Brain microvascular endothelial cell (primary cell): ENCODE measurements around the gene TRAM2.

Experiments used
- DNase-seq: peaks from one replicate; pipeline ENCODE4 v3.0.0-alpha.2; 2020
- H3K27ac ChIP-seq: fragments of 250-450 bp; sonication (Bioruptor Pico); 2 replicates; pipeline ENCODE4 v1.5.1; 2020; ENCODE audit warnings: mild to moderate bottlenecking, moderate library complexity
- H3K27me3 ChIP-seq: fragments of 250-450 bp; sonication (Bioruptor Pico); replicated peaks from 2 replicates; pipeline ENCODE4 v1.5.1; 2020; ENCODE audit warnings: mild to moderate bottlenecking
- H3K36me3 ChIP-seq: fragments of 250-450 bp; sonication (Bioruptor Pico); replicated peaks from 2 replicates; pipeline ENCODE4 v1.5.1; 2020; ENCODE audit warnings: mild to moderate bottlenecking
- H3K4me3 ChIP-seq: 2 replicates; pipeline ENCODE4 v1.5.1; 2011; ENCODE audit warnings: low read depth, mild to moderate bottlenecking, control low read depth, low read length, moderate library complexity
- in situ Hi-C: cut with HindIII; loops from 2 replicates; pipeline ENCODE4 v1.10.0; 2017; ENCODE audit warnings: low sequenced_read_pairs, low pct_ligation_motif_present
- TF ChIP-seq, protein P1 (sequence below): IDR thresholded peaks from 2 replicates; pipeline ENCODE4 v1.5.1; 2011; ENCODE audit warnings: low read depth, mild to moderate bottlenecking, moderate library complexity, low read length, control low read depth, inconsistent platforms; ENCODE audit errors: missing control alignments

Gene TRAM2

GRCh38 chr6:52576054-52576391 is 837 bp downstream of the TRAM2 start:
- Histone ChIP-seq H3K36me3 (peaks cover 11% of the 10 kb centered on the region), H3K27ac (peak overlapping the region; percentile 92), H3K27me3 (no peaks in the 10 kb centered on the region), H3K4me3 (peak overlapping the region; percentile 97)
- TF ChIP-seq, protein P1, sequence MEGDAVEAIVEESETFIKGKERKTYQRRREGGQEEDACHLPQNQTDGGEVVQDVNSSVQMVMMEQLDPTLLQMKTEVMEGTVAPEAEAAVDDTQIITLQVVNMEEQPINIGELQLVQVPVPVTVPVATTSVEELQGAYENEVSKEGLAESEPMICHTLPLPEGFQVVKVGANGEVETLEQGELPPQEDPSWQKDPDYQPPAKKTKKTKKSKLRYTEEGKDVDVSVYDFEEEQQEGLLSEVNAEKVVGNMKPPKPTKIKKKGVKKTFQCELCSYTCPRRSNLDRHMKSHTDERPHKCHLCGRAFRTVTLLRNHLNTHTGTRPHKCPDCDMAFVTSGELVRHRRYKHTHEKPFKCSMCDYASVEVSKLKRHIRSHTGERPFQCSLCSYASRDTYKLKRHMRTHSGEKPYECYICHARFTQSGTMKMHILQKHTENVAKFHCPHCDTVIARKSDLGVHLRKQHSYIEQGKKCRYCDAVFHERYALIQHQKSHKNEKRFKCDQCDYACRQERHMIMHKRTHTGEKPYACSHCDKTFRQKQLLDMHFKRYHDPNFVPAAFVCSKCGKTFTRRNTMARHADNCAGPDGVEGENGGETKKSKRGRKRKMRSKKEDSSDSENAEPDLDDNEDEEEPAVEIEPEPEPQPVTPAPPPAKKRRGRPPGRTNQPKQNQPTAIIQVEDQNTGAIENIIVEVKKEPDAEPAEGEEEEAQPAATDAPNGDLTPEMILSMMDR: no peak
- no peak for DNase-seq
- in situ Hi-C loops: no loop called here

DNA sequence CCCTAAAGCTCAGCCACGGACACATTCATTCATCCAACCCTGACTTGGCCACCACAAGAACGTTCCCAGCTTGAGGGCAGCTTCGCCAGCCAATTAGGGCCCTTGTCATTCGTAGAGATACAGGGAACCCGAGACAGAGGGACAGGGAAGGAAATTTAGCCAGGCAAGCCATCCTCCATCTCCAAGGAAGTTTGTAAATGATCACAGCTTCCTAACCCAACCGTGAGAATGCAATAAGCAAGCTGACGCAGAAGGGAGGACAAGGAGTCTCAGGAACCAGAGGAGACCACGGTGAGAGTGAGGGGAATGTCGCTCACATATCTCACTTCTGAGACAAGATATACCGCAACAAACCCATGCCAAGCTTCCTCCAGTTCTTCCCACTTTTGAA is 1.4 kb downstream of the TRAM2 start:
- Histone ChIP-seq H3K36me3 (peaks cover 11% of the 10 kb centered on the region), H3K4me3 (peak overlapping the region; percentile 97), H3K27ac (peak overlapping the region; percentile 92), H3K27me3 (no peaks in the 10 kb centered on the region)
- in situ Hi-C loops: no loop called here
- DNase-seq: no peak
- TF ChIP-seq, protein P1: no peak

GRCh38 chr6:52574709-52575501 is 2.0 kb downstream of the TRAM2 start:
- DNase-seq: peak; percentile 66
- peak overlapping the region; percentile 97 for H3K4me3 ChIP-seq
- TF ChIP-seq, protein P1: no peak
- H3K27me3 ChIP-seq: no peaks in the 10 kb centered on the region
- H3K36me3 ChIP-seq: peaks cover 11% of the 10 kb centered on the region
- H3K27ac ChIP-seq: peak overlapping the region; percentile 92
- in situ Hi-C loops: no loop called here

DNA sequence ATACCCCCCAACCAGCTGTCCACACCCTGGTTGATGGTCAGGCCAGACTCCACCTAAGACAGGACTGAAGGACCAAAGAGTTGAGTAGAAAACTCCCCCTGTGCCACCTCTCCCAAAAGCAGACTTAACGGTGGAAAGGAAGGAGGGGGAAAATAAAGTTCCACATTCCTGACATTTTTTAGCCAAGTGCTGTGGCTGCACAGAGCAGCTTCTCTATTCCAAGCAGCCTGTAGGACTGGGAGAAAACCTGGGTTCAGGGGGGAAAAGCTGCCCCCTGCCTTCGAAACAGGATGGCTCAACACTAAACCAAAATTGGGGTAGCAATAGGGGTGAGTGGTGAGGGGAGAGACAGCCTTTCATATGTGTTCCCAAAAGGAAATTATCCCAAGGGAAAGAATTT is 3.6 kb downstream of the TRAM2 start:
- peak overlapping the region; percentile 97 for H3K4me3 ChIP-seq
- H3K27me3 ChIP-seq: no peaks in the 10 kb centered on the region
- H3K36me3 ChIP-seq: peaks cover 13% of the 10 kb centered on the region
- in situ Hi-C loops: no loop called here
- DNase-seq: no peak
- peak overlapping the region; percentile 92 for H3K27ac ChIP-seq
- TF ChIP-seq, protein P1: peak; percentile 42

DNA sequence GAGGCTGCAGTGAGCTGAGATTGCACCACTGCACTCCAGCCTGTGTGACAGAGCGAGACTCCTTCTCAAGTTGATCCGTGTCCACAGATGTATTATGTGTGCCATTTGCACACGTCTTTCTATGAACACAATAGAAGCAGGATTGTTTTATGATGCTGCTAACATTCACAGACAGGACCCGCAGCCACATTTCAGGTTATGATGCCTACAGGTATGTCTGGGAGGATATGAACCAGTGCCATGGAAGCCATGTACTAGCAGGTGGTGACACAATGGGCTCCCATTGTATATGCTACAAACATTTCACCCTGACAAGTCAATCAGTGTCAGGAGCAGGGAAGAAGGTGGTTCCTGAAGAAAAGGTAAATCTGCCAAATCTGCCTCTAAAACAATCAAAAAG is 4.3 kb downstream of the TRAM2 start:
- in situ Hi-C loops: no loop called here

More for the DNA sequence above, 4.3 kb downstream of the TRAM2 start:
- peak overlapping the region; percentile 92 for H3K27ac ChIP-seq
- H3K4me3 ChIP-seq: no peak overlapping the region
- no peaks in the 10 kb centered on the region for H3K27me3 ChIP-seq
- no peak for DNase-seq
- peaks cover 20% of the 10 kb centered on the region for H3K36me3 ChIP-seq
- TF ChIP-seq, protein P1: no peak
